NCI-H1694 (cell line): ENCODE measurements around the gene INPP5A.

Experiments used
- DNase-seq: peaks from one replicate; lab custom pipeline; 2025; lab: John Stamatoyannopoulos, UW

Gene INPP5A

GRCh38 chr10:132705173-132705572 lies 167.6 kb downstream of the INPP5A start:
- no peak for DNase-seq

- DNase-seq, result no peak
Observed at GRCh38 chr10:132705943-132706342, 168.4 kb downstream of the INPP5A start.

DNA sequence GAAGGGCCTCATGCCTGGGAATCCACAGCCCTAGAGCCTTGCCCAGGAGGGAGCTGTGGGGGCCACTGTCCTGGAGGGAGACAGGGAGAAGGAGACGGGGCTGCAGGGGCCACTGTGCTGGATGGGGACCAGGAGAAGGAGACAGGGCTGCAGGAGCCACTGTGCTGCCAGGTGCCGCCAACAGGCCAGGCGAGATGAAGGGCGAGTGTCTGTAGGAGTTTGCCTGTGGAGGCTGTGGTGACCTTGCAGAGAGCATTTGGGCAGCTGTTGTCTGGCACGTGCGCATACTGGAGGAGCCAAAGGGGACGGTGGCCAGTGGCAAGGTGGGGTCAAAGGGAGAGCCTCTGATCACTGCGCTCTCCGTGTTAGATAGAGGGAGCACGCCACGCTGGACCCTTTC lies 169.1 kb downstream of the INPP5A start:
- DNase-seq, result no peak

DNA sequence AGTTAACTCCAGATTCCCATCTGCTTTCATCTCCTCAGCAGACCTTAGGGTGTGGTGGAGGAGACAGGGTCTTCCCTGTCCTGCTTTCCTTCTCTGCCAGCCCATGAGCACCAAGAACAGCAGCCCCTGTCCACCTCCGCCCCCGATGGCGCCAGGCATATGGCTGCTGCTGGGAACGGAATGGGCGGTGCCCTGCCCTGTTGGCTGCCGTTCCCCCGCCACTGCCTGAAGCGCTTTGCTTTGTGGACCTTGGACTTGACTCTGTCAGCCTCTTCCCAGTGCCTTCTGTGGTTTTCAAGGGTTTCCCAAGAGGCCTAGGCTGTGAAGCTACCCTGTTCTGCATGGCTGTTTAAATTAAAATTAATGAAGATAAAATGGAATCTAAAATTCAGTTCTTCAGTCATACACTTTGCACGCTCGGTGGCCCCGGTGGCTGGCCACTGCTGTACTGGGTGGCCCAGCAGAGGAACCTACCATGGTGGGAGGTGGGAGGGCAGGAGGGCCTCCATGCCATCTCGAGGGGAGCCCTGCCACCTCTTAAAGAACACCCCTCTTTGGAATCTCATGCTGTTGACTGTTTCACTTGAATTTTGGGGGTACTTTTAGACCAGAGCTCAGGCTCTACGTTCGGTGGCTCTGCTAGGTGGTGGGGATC lies 169.7 kb downstream of the INPP5A start:
- no peak for DNase-seq

GRCh38 chr10:132707776-132708171 lies 170.2 kb downstream of the INPP5A start:
- no peak for DNase-seq

DNA sequence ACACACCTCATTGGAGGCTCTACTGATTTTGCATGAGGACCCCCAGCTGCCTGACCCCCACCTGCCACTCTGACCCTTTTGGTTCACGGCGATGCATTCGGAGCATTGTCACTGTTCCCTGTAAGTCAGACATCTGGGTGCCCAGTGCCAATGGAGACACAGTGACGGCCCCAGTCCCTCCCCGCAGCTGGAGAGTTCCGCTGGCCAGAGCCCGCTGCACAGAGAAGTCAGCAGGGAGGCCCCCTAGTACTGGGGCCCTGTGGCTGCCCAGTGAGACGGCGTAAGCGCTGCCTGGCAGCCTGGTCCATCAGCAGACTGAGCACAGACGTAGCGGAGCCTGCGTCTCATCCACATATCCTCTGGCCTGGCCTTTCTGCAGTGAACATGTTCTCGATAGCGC lies 170.9 kb downstream of the INPP5A start:
- no peak for DNase-seq

- no peak for DNase-seq
Observed at GRCh38 chr10:132708936-132709335, 171.3 kb downstream of the INPP5A start.

- DNase-seq, result no peak
Observed at GRCh38 chr10:132709471-132709951, 171.9 kb downstream of the INPP5A start.

DNA sequence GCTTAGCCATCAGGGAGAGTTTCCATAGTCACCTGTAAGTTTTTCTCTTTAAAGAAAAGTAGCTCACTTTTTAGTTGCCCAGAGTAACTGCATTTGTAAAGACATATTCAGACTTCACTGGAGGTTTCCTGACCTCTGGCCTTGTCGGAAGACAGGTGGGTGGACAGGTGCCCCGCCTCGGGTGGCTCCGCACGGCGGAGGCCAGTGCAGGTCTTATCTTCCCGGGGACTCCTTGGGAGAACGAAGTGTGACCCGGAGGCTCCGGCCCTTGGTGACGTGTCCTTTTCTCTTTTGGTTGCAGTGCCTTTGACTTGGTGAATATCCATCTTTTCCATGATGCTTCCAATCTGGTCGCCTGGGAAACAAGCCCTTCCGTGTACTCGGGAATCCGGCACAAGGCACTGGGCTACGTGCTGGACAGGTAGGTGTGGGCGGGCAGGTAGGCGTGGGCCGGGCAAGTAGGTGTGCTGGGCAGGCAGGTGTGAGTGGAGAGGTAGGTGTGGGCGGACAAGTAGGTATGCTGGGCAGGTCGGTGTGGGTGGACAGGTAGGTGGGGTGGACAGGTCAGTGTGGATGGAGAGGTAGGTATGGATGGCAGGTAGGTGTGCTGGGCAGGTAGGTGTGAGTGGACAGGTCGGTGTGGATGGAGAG lies 172.6 kb downstream of the INPP5A start:
- no peak for DNase-seq

- DNase-seq, result no peak
Observed at GRCh38 chr10:132710746-132711612, 173.4 kb downstream of the INPP5A start.

- DNase-seq, result no peak
Observed at GRCh38 chr10:132711613-132712121, 174.1 kb downstream of the INPP5A start.

DNA sequence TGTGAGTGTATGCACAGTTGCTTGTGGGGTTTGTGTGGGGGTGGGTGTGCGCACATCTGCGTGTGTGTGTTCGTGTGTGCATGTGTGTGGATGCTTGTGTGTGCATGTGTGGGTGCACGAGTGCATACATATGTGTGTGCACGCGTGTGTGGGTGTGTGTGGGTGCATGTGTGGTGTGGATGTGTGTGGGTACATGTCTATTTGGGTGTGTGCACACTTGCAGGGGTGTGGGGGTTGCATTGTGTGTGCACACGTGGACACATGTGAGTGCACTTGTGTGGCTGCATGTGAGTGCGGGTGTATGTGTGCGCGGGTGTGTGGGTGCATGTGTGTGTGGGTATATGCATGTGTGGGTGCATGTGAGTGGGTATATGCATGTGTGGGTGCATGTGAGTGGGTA lies 174.7 kb downstream of the INPP5A start:
- no peak for DNase-seq

DNA sequence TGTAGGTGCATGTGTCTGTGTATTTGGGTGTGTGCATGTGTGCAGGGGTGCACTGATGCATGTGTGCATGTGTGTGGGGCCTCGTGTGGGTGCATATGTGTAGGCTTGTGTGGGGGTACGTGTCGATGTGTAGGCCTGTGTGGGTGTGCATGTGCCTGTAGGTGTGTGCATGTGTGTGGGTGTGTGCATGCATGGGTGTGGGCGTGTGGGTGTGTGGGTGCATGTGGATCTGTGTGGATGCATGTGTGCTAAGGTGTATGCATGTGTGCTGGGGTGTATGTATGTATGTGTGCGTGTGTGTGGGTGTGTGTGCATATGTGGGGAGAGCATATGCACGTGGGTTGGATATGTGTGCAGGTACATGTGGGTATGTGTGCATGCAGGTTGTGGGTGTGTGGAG lies 175.2 kb downstream of the INPP5A start:
- no peak for DNase-seq

- no peak for DNase-seq
Observed at GRCh38 chr10:132713421-132714095, 176.0 kb downstream of the INPP5A start.

DNA sequence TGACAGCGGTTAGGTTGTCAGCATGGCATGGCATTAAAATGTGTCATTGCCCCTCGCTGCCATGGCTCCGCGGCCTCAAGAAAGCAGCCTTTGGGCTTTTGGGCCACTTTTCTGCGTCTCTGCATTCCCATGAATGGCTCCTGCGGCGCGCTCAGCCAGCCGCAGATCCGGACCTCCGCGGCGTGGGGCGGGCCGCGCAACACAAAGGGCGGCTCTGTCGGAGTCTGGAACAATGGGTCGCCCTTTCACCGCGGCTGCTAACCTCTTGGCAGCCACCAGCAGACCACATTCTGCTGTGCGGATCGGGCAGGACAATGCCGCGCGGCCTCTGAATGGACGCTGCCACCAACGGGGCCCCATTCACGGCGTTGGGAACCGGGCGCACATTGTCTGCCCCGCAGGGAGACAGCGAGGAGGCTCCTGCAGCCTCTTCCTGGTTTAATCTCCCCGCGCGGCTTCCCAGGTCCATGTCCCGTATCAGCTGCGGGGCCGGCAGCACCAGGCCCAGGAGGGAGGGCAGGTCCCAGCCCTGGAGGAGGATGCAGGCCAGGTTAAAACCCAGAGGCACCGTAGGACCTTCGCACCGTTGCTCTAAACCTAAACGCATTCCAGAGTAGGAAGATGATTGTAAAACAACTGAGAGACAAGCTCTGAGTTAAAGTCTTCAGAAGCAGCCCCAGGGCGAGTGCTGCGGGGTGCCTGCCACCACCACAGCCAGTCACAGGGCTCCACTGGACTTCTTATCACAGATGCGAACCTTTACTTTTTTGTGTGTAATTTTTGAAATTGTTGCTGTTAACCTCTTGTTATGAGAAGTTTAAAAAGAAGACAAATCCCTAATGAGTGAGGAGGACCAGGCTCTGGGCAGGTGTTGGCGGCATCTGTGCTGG lies 176.8 kb downstream of the INPP5A start:
- DNase-seq, result no peak

GRCh38 chr10:132714986-132715775 lies 177.6 kb downstream of the INPP5A start:
- no peak for DNase-seq

DNA sequence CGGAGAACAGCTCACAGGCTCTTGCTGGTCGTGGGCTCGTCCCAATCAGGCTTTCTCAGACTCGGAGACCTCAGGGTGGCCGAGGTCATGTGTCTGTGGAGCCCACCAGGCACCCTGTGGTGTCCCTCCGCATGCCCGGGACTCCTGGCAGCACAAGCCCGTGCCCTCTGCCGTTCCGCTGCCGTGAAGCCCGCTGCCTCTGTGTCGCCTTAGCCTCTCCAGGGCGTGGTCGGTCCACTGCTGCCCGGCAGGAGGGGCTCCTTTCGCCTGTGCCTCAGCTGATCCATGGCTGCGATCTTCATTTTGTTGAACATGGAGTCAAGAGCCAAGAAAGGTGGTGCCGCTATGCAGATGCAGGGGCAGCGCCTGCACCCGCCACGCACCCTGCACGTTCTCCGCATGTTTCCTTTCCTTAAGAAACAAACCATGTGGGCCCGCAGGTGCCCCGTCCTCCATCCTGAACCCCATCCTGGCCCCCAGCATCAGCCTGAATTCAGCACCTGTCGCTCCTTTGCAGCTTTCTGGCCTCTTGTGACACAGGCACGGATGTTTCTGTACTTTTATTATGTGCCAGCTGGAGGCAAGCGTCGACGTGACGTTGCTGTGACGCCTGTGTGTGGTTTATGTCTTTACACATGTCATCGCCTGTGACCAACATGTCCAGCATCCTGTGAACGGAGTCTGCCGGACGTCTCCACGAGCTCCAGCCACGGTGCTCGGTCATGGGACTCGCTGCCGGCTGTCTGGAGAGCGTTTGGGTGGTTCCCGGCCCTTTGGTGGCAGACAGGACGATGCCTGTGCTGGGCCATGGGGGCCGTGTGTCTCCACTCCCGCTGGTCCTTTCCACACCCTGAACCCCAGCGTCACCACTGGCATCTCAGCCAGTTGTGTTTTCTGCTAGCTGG lies 178.4 kb downstream of the INPP5A start:
- DNase-seq, result no peak

DNA sequence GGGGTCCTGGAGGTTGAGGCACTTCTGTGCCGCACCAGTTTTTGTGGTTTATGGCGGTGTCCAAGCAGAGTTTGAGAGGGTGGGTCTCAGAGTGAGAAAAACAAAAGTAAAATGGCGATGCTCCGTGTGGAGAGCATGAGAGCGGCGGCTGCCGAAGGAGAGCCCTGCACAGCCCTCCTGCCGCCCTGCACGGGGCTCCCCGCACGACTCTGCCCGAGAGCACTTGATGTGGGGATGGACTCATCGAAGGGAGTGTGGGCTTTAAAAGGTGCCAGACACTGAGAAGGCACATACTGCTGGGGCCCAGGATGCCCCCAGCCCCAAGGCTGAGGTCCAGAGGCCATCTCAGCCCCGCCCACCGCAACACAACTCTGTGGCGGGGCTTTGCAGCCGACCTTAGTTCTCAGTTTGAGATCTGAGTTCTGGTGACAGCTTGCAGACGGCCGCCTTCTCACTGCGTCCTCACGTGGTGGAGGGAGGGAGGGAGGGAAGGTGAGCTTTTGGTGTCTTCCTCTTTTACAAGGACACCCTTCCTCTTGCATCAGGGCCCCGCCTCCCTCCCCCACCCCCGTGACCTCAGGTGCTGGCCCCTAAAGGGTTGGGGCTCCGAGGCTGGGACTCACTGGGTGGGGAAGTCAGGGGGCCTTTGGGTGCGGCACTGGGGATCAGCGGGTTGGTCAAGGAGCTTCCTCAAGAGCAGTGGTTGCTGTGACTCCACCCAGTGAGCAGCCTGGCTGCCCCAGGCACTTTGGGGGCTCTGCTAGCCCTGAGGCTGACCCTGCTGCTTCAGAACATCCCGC lies 179.3 kb downstream of the INPP5A start:
- DNase-seq, result no peak
